H1 (cell line): ENCODE results near the gene KCNJ5. TPM values are rescaled to one million over a fixed set of nuclear protein-coding genes. Genes with fewer than 3 reads are reported as not detected.

ENCODE experiments used
- CTCF ChIA-PET: fragments of 300-600 bp; sonication (Branson Sonifier 250); formaldehyde crosslinking; loops from one replicate; lab custom pipeline; 2021; ENCODE audit not compliant: partially characterized antibody; lab: Charles Lee
- POLR2A ChIA-PET: fragments of 300-600 bp; sonication (Branson Sonifier 250); formaldehyde crosslinking; loops from one replicate; lab custom pipeline; 2021; ENCODE audit warnings: inconsistent platforms; ENCODE audit not compliant: partially characterized antibody; lab: Charles Lee
- DNase-seq, 2 experiments: peaks; one replicate each; pipeline versions ENCODE4 v3.0.0 to v3.0.0-alpha.2; 2010 to 2022; ENCODE audit warnings: low spot score in 2 of 2, low read depth in 1 of 2, mixed read lengths in 1 of 2
- FAIRE-seq: peaks from 2 replicates; lab custom pipeline; 2011; peaks lifted over from hg19 to GRCh38; lab: Jason Lieb, UNC
- H2AFZ ChIP-seq: 2 replicates; pipeline ENCODE4 v1.8.1; 2012; ENCODE audit warnings: low read length, inconsistent platforms
- H2AK5ac ChIP-seq: 2 replicates; pipeline ENCODE4 v1.6.1; 2013; ENCODE audit warnings: low read depth, low read length
- H2BK120ac ChIP-seq: replicated peaks from 2 replicates; pipeline ENCODE3; 2013; ENCODE audit warnings: low read depth, low read length, inconsistent platforms
- H2BK12ac ChIP-seq: 2 replicates; pipeline ENCODE4 v1.6.1; 2013; ENCODE audit warnings: low read depth, low read length
- H2BK15ac ChIP-seq: 2 replicates; pipeline ENCODE4 v1.6.1; 2013; ENCODE audit warnings: low read length
- H2BK20ac ChIP-seq: 2 replicates; pipeline ENCODE4 v1.6.1; 2013; ENCODE audit warnings: low read length
- H2BK5ac ChIP-seq: 2 replicates; pipeline ENCODE4 v1.6.1; 2013; ENCODE audit warnings: low read depth, low read length
- H3K14ac ChIP-seq: 2 replicates; pipeline ENCODE4 v1.6.1; 2013; ENCODE audit warnings: inconsistent platforms; ENCODE audit not compliant: insufficient read length
- H3K18ac ChIP-seq: 2 replicates; pipeline ENCODE4 v1.6.1; 2013; ENCODE audit warnings: low read length; ENCODE audit errors: extremely low read depth
- H3K23ac ChIP-seq: 2 replicates; pipeline ENCODE4 v1.6.1; 2013; ENCODE audit warnings: inconsistent platforms; ENCODE audit not compliant: insufficient read length
- H3K23me2 ChIP-seq: 2 replicates; pipeline ENCODE4 v1.6.1; 2013; ENCODE audit warnings: low read depth, low read length
- H3K27ac ChIP-seq: 2 replicates; pipeline ENCODE4 v1.6.1; 2011; ENCODE audit warnings: low read depth, low read length, inconsistent platforms
- H3K27me3 ChIP-seq, 4 experiments: replicated peaks in 1 of 4; 1 replicate in 1 of 4; 2 replicates in 3 of 4; pipeline versions ENCODE4 v1.6.1 to v1.8.1; 2011 to 2013; ENCODE audit warnings: low read length in 3 of 4, mild to moderate bottlenecking in 3 of 4, inconsistent platforms in 2 of 4, mixed read lengths in 2 of 4, moderate library complexity in 1 of 4; ENCODE audit not compliant: control insufficient read depth in 3 of 4, insufficient read depth in 3 of 4; ENCODE audit errors: extremely low read depth in 1 of 4
- H3K36me3 ChIP-seq, 4 experiments: 2 replicates each; pipeline versions ENCODE4 v1.6.1 to v1.8.1; 2011 to 2013; ENCODE audit warnings: mild to moderate bottlenecking in 4 of 4, low read length in 3 of 4, moderate library complexity in 2 of 4, control low read depth in 1 of 4, inconsistent platforms in 1 of 4; ENCODE audit not compliant: insufficient read depth in 4 of 4, control insufficient read depth in 2 of 4
- H3K4ac ChIP-seq: replicated peaks from 2 replicates; pipeline ENCODE3; 2013; ENCODE audit warnings: low read length, low read depth, mixed read lengths, inconsistent platforms; ENCODE audit not compliant: insufficient read length
- H3K4me1 ChIP-seq, 4 experiments: replicated peaks in 1 of 4; 1 replicate in 1 of 4; 2 replicates in 3 of 4; pipeline versions ENCODE4 v1.6.1 to v1.8.1; 2011 to 2013; ENCODE audit warnings: low read length in 3 of 4, inconsistent platforms in 2 of 4, mixed read lengths in 1 of 4; ENCODE audit not compliant: insufficient read depth in 4 of 4, control insufficient read depth in 3 of 4
- H3K4me2 ChIP-seq, 2 experiments: 2 replicates each; pipeline versions ENCODE4 v1.6.1 to v1.8.1; 2011 to 2013; ENCODE audit warnings: low read depth in 2 of 2, low read length in 2 of 2, control low read depth in 1 of 2, inconsistent platforms in 1 of 2, mild to moderate bottlenecking in 1 of 2; ENCODE audit not compliant: insufficient read depth in 1 of 2
- H3K4me3 ChIP-seq, 4 experiments: fragments of 200-600, 300-600 bp in 1 of 4; sonication (generic), shearing (Covaris generic), sonication (Bioruptor Twin) in 1 of 4; 2 replicates each; pipeline versions ENCODE4 v1.5.1 to v1.8.1; 2011 to 2016; ENCODE audit warnings: low read length in 4 of 4, low read depth in 3 of 4, control low read depth in 2 of 4, inconsistent platforms in 2 of 4, mild to moderate bottlenecking in 2 of 4, mixed read lengths in 1 of 4, moderate library complexity in 1 of 4; ENCODE audit not compliant: insufficient read depth in 2 of 4; ENCODE audit errors: extremely low read depth in 1 of 4
- H3K56ac ChIP-seq: replicated peaks from 2 replicates; pipeline ENCODE3; 2013; ENCODE audit warnings: low read depth, mild to moderate bottlenecking, mixed read lengths, low read length, inconsistent platforms; ENCODE audit not compliant: insufficient read length
- H3K79me1 ChIP-seq: 2 replicates; pipeline ENCODE4 v1.6.1; 2013; ENCODE audit warnings: low read depth, low read length, control low read depth
- H3K79me2 ChIP-seq, 2 experiments: 2 replicates each; pipeline versions ENCODE4 v1.6.1 to v1.8.1; 2012 to 2013; ENCODE audit warnings: low read length in 2 of 2, mild to moderate bottlenecking in 2 of 2, inconsistent platforms in 1 of 2; ENCODE audit not compliant: insufficient read depth in 2 of 2, control insufficient read depth in 1 of 2
- H3K9ac ChIP-seq, 4 experiments: replicated peaks in 1 of 4; 1 replicate in 1 of 4; 2 replicates in 3 of 4; pipeline versions ENCODE4 v1.6.1 to v1.8.1; 2011 to 2013; ENCODE audit warnings: low read depth in 3 of 4, low read length in 3 of 4, control low read depth in 2 of 4, mild to moderate bottlenecking in 2 of 4, moderate library complexity in 2 of 4, inconsistent platforms in 1 of 4; ENCODE audit errors: extremely low read depth in 1 of 4
- H3K9me3 ChIP-seq, 2 experiments: 2 replicates each; pipeline versions ENCODE4 v1.6.1 to v1.8.1; 2012 to 2013; ENCODE audit warnings: mild to moderate bottlenecking in 2 of 2, moderate library complexity in 2 of 2, control low read depth in 1 of 2, inconsistent platforms in 1 of 2, low read depth in 1 of 2, low read length in 1 of 2, mixed read lengths in 1 of 2; ENCODE audit not compliant: insufficient read depth in 2 of 2
- H4K20me1 ChIP-seq, 2 experiments: replicated peaks in 1 of 2; 2 replicates each; pipeline versions ENCODE3 to v1.8.1; 2011 to 2013; ENCODE audit warnings: inconsistent platforms in 2 of 2, low read length in 2 of 2, mild to moderate bottlenecking in 1 of 2; ENCODE audit not compliant: insufficient read depth in 2 of 2, control insufficient read depth in 1 of 2
- H4K5ac ChIP-seq: 2 replicates; pipeline ENCODE4 v1.6.1; 2013; ENCODE audit warnings: low read length, low read depth, mixed read lengths, inconsistent platforms; ENCODE audit not compliant: insufficient read length
- H4K8ac ChIP-seq: 2 replicates; pipeline ENCODE4 v1.8.0; 2013; ENCODE audit warnings: mild to moderate bottlenecking, moderate library complexity, low read length, inconsistent platforms; ENCODE audit not compliant: insufficient read depth; ENCODE audit errors: extremely low read depth
- H4K91ac ChIP-seq: replicated peaks from 2 replicates; pipeline ENCODE3; 2013; ENCODE audit warnings: low read length, mixed read lengths, inconsistent platforms; ENCODE audit not compliant: insufficient read length
- CREB1 ChIP-seq: IDR thresholded peaks from 2 replicates; pipeline ENCODE4 v1.6.1; 2012; ENCODE audit warnings: inconsistent platforms
- EGR1 ChIP-seq: IDR thresholded peaks from 2 replicates; pipeline ENCODE4 v1.6.1; 2011; ENCODE audit warnings: low read depth, low read length, borderline replicate concordance
- EZH2 ChIP-seq: fragments of 200-600 bp; sonication (generic); IDR thresholded peaks from 2 replicates; pipeline ENCODE4 v1.7.1; 2012; ENCODE audit warnings: low read depth, mild to moderate bottlenecking, moderate library complexity, low read length, inconsistent platforms; ENCODE audit not compliant: severe bottlenecking
- HDAC6 ChIP-seq: IDR thresholded peaks from one replicate; pipeline ENCODE4 v1.7.1; 2012; ENCODE audit warnings: low read depth, mild to moderate bottlenecking, inconsistent platforms, low read length, moderate library complexity
- TBP ChIP-seq: IDR thresholded peaks from 2 replicates; pipeline ENCODE4 v1.6.1; 2011; ENCODE audit warnings: low read depth, low read length, improper control_type of control experiment
- TCF12 ChIP-seq: IDR thresholded peaks from 2 replicates; pipeline ENCODE4 v1.6.1; 2011; ENCODE audit warnings: low read depth, mild to moderate bottlenecking, low read length
- WGBS, 2 experiments: shearing (Covaris generic) in 1 of 2; methylation state at CpG; one replicate each; pipeline versions ENCODE4 v1.1.6 to v1.1.7; 2013 to 2015; ENCODE audit warnings: low lambda C conversion rate in 2 of 2, mixed read lengths in 2 of 2, inconsistent platforms in 1 of 2, low coverage in 1 of 2, missing lambda C conversion rate in 1 of 2; ENCODE audit not compliant: insufficient replicate concordance in 2 of 2, insufficient coverage in 1 of 2, insufficient read length in 1 of 2; ENCODE audit errors: extremely low coverage in 1 of 2, missing lambda C conversion rate in 1 of 2; 5-methylcytosine and 5-hydroxymethylcytosine counted together
- polyA plus RNA-seq, 7 experiments: library from polyadenylated mRNA; depleted of rRNA in 3 of 7; stranded (reverse) in 5 of 7; unstranded in 2 of 7; fragments of >200 nt in 5 of 7; fragments of 200-250 nt in 2 of 7; gene quantifications; 1 replicate in 5 of 7; 2 replicates in 1 of 7; 4 replicates in 1 of 7; pipeline versions ENCODE4 v1.2.1 to v1.2.3, GENCODE V29; 2011 to 2013; ENCODE audit warnings: missing spikeins in 2 of 7, mixed read lengths in 2 of 7
- total RNA-seq: library from RNA; stranded (reverse); fragmentation: NEBNext Ultra II Directional; extraction: Animal tissue kit (Norgen Biotek cat#: 25700); gene quantifications from 2 replicates; pipeline ENCODE4 v1.2.1, GENCODE V29; 2021

Gene KCNJ5
- total and polyA plus RNA-seq, 2 of the 8 experiments (the other 6 are each of a cell fraction or from before 2014, with no cell fraction given): 0.05 TPM; not detected in 1

- Histone ChIP-seq H3K79me1 (no peaks in the 10 kb centered on the region), H3K18ac (no peak overlapping the region), H4K5ac (no peak overlapping the region), H3K14ac (no peak overlapping the region)
- TF ChIP-seq TBP (no peak), EZH2 (peak; percentile 51), CREB1 (no peak), HDAC6 (no peak), TCF12 (no peak), EGR1 (no peak)
- TF ChIP-seq, all 59 proteins: peak for 1
- peaks cover 3 to 16% of the 10 kb centered on the region in 2 experiments for H4K20me1 ChIP-seq
- H2BK5ac ChIP-seq: no peak overlapping the region
- H3K23me2 ChIP-seq: peaks cover 6% of the 10 kb centered on the region; the same call in 1 of the 2 replicates
- peak in 1 of 2 experiments; percentile 56 for DNase-seq
- no peak for FAIRE-seq
- H3K4me3 ChIP-seq: peak overlapping the region in 3 of 4 experiments; percentile 23 to 68 (median 37); a peak in 5 of 8 replicates
- H2AFZ ChIP-seq: no peak overlapping the region
- H3K56ac ChIP-seq: no peak overlapping the region
- H2BK15ac ChIP-seq: no peak overlapping the region
- no peak overlapping the region for H3K23ac ChIP-seq
- no peak overlapping the region for H2AK5ac ChIP-seq
- POLR2A ChIA-PET: interaction anchor here (0.8 to 2.7 kb wide), 4 partner anchors 10 to 47 kb away, joined by 3 to 19 read pairs (median 10); partner anchors contain the start of gene KCNJ5
- H3K36me3 ChIP-seq: no peaks in the 10 kb centered on the region
- peaks cover 11 to 30% (median 23%) of the 10 kb centered on the region in 4 experiments for H3K4me1 ChIP-seq
- H2BK120ac ChIP-seq: no peak overlapping the region
- H3K27me3 ChIP-seq: peaks cover 55 to 86% (median 82%) of the 10 kb centered on the region in 4 experiments
- peak overlapping the region; percentile 71; the same call in 1 of the 2 replicates for H2BK12ac ChIP-seq
- no peak overlapping the region for H2BK20ac ChIP-seq
- CTCF ChIA-PET: interaction anchor here (0.8 to 14.9 kb wide), 11 partner anchors 13 to 53 kb away, joined by 3 to 332 read pairs (median 5); partner anchors contain the start of genes KCNJ5 and TP53AIP1
- H3K9ac ChIP-seq: no peak overlapping the region
- H4K91ac ChIP-seq: no peak overlapping the region
- H4K8ac ChIP-seq: no peak overlapping the region
- no peaks in the 10 kb centered on the region for H3K79me2 ChIP-seq
- 11% methylated on average over 10 of the region's 10 CpGs; no CpG with 5 or more reads in 1 of the 2 experiments for WGBS, 2 experiments
- H3K4me2 ChIP-seq: peak overlapping the region; percentile 84 to 85
- H3K9me3 ChIP-seq: no peaks in the 10 kb centered on the region; a peak in 2 of 4 replicates
- H3K4ac ChIP-seq: no peak overlapping the region
- H3K27ac ChIP-seq: no peak overlapping the region
These were observed 11.4 kb downstream of the KCNJ5 start for GRCh38 chr11:128902515-128903066.
